GM21529 (cell line): ENCODE data around the gene PKHD1.

Experiments
- ATAC-seq: cut with Tn5 transposase; IDR thresholded peaks from one replicate; pipeline ENCODE4 v1.9.1; 2021; ENCODE audit not compliant: unreplicated experiment

Gene PKHD1

GRCh38 chr6:52087498-52087999 is at the start of gene PKHD1:
TSS of gene PKHD1 (minus strand) at chr6:52087613. CDS start at chr6:52084933, 2,680 bp downstream.
- no peak for ATAC-seq

- ATAC-seq: no peak
Measured at GRCh38 chr6:52136934-52137467, 49.6 kb upstream of the PKHD1 start.

DNA sequence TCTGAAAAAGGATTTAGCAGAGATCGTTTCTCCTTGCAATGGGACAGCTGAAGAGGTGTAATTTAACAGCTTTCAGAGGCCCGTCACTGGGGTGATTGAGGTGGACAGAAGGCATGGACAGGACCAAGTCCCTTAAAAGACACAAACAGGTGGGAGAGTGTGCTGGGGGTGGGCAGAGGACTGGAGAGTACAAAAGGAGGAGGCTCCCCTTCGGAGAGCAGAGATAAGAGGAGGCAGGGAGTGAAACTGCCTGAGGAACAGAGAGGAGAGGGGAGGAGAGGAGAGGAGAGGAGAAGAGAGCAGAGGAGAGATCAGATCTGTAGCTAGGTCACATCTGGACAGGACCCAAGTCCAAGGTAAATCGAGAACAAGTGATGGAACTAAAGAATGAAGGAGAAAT is 48.6 kb upstream of the PKHD1 start:
- no peak for ATAC-seq

DNA sequence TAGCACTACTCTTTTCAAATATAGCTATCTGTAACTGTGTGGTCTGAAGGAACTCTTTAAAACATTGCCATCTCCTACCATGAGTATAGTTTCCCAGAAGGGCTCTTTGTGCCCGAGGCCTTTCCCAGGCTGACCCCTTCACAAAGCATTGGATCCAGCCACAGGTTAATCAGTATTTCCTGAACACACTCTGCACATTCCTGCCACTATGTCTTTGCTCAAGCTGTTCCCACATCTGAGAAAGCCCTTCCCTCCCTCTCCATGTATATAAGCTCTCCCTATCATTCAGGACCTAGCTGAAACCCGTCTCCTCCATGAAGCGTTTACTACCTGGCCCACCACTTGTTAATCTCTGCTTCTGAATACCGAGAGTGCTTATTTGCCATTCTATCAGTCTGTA is 47.8 kb upstream of the PKHD1 start:
- no peak for ATAC-seq

GRCh38 chr6:52134011-52134410 is 46.6 kb upstream of the PKHD1 start:
- no peak for ATAC-seq

GRCh38 chr6:52133324-52133723 is 45.9 kb upstream of the PKHD1 start:
- ATAC-seq: no peak

GRCh38 chr6:52132292-52132691 is 44.9 kb upstream of the PKHD1 start:
- no peak for ATAC-seq

GRCh38 chr6:52130440-52130839 is 43.0 kb upstream of the PKHD1 start:
- ATAC-seq: no peak

GRCh38 chr6:52127957-52128356 is 40.5 kb upstream of the PKHD1 start:
- no peak for ATAC-seq

DNA sequence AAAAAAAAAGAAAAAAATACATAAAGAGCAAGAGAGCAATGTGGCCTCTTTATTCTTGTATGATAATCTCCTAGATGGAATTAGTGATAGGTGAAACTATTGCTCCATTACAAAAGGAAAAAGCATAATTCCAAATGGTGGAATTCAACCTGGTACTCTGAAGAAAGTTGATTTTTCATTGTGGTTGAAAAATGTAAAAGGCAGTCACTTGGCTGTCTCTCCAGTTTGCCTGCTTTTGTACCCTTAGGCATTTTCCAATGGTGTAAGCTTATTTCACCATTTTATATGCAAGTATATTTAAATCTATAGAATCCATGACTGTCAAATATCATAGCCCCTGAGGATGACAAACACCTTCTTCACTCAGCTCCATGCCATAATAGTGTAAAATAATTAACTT is 38.8 kb upstream of the PKHD1 start:
- ATAC-seq: no peak

DNA sequence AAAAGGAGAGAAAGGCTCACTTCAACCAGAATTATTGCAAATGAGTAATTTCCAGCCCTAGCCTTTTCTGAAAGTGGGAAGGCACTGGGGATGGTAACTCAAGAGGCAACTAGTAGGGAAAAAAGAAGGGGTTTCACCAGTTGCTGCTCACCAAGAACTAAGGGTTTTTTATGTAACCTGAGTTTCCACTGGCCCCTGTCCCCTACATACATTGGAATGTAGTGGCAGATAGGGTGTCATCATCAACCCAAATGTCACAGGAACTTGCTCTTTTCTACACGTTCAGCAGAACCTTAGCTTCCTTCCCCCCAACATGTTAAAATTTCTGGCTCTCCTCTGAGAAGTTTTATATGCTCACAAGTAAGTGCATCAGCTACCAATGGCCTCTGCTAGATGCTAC is 38.2 kb upstream of the PKHD1 start:
- ATAC-seq: no peak

- no peak for ATAC-seq
Measured at GRCh38 chr6:52125139-52125538, 37.7 kb upstream of the PKHD1 start.

- no peak for ATAC-seq
Measured at GRCh38 chr6:52124126-52125121, 37.0 kb upstream of the PKHD1 start.

GRCh38 chr6:52123251-52123650 is 35.8 kb upstream of the PKHD1 start:
- ATAC-seq: no peak

GRCh38 chr6:52117352-52117751 is 29.9 kb upstream of the PKHD1 start:
- no peak for ATAC-seq

DNA sequence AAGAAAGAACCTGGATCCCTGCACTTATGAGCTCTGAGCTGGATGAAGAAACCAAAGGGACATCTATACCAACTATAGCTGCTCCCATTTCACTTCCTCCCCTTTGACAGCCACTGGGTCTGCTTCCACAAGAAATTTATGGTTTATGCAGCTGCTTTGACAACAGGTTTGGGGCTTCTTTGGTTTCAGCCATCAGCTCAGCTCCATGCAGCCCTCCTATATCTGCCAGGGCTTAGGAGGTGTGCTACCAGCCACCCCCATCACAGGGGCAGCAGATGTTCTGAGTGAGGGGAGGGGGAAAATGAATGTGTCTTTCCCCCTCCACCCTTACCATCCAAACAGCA is 29.2 kb upstream of the PKHD1 start:
- no peak for ATAC-seq

GRCh38 chr6:52115891-52116604 is 28.6 kb upstream of the PKHD1 start:
- ATAC-seq: no peak

- no peak for ATAC-seq
Measured at GRCh38 chr6:52115145-52115741, 27.8 kb upstream of the PKHD1 start.

DNA sequence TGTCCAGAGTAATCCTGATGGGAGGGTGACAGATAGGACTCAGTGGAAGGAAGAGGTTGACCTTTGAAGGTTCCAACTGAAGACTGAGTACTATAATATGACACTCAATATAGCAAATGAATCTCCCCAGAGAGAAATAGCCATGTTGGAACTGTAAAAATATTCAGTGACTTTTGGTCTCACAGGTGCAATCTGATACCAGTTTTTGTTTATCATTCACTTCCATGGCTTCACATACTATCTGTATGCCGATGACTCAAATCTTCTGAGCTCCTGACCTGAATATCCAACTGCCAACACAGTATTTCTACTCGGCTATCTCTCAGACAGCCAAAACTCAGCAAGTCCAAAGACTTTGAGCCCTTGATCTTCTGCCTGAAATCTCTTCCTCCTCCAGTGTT is 21.8 kb upstream of the PKHD1 start:
- no peak for ATAC-seq

GRCh38 chr6:52108128-52108527 is 20.7 kb upstream of the PKHD1 start:
- no peak for ATAC-seq

DNA sequence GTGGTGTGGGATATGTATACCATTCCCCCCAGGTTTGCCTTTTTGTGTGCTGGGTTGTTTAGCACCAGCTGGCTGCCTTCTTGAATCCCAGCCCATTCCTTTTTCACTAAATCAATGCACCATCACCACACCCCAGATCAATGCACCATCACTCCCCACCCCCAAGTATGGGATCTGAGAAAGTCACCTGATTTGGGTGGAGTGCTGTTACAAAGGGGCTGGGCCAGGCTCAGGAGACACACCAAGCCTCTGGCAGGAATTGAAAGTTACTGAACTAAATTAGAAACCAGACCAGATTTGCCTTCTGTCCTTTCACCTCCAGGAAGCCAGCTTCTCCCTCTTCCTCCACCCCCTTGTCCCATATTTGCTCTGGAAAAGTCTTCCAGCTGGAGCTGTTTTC is 19.6 kb upstream of the PKHD1 start:
- no peak for ATAC-seq
